ENCODE results near the gene PRKAR1B.
"Not testable (repeated sequence)": the region's sequence is repeated elsewhere in the genome, so short reads cannot be mapped to it uniquely, and the experiment has no call there.

PRKAR1B gene

GRCh38 chr7:668139-668931, 58.7 kb downstream of the PRKAR1B start:
- Histone ChIP-seq H3K36me3 (ENCODE audit: insufficient read depth, low read length) (no peaks in the 10 kb centered on the region), H3K9me3 (ENCODE audit: low read length) (no peaks in the 10 kb centered on the region)

GRCh38 chr7:666454-667292, 60.4 kb downstream of the PRKAR1B start:
- Histone ChIP-seq H3K4me3 (ENCODE audit: low read length) (no peak overlapping the region), H3K4me1 (ENCODE audit: insufficient read depth, low read length) (peaks cover 17% of the 10 kb centered on the region), H3K36me3 (ENCODE audit: insufficient read depth, low read length) (no peaks in the 10 kb centered on the region), H2AFZ (ENCODE audit: low read depth, low read length) (no peak overlapping the region), H3K27me3 (ENCODE audit: insufficient read depth, low read length) (no peaks in the 10 kb centered on the region), H3K9me3 (ENCODE audit: low read length) (no peaks in the 10 kb centered on the region)

More at GRCh38 chr7:668139-668931, 58.7 kb downstream of the PRKAR1B start:
- Histone ChIP-seq H3K4me3 (ENCODE audit: low read length) (no peak overlapping the region), H3K4me1 (ENCODE audit: insufficient read depth, low read length) (peaks cover 17% of the 10 kb centered on the region), H2AFZ (ENCODE audit: low read depth, low read length) (peak overlapping the region; percentile 39), H3K27me3 (ENCODE audit: insufficient read depth, low read length) (no peaks in the 10 kb centered on the region)

GRCh38 chr7:665736-666453, 61.2 kb downstream of the PRKAR1B start:
- peaks cover 17% of the 10 kb centered on the region for H3K4me1 ChIP-seq (ENCODE audit: insufficient read depth, low read length)
- no peak overlapping the region for H2AFZ ChIP-seq (ENCODE audit: low read depth, low read length)
- H3K27me3 ChIP-seq (ENCODE audit: insufficient read depth, low read length), result no peaks in the 10 kb centered on the region
- no peaks in the 10 kb centered on the region for H3K9me3 ChIP-seq (ENCODE audit: low read length)
- no peak overlapping the region for H3K4me3 ChIP-seq (ENCODE audit: low read length)
- no peaks in the 10 kb centered on the region for H3K36me3 ChIP-seq (ENCODE audit: insufficient read depth, low read length)

GRCh38 chr7:664997-665735, 61.9 kb downstream of the PRKAR1B start:
- H3K36me3 ChIP-seq (ENCODE audit: insufficient read depth, low read length), result no peaks in the 10 kb centered on the region
- H3K9me3 ChIP-seq (ENCODE audit: low read length), result no peaks in the 10 kb centered on the region
- no peak overlapping the region for H2AFZ ChIP-seq (ENCODE audit: low read depth, low read length)
- no peak overlapping the region for H3K4me3 ChIP-seq (ENCODE audit: low read length)
- H3K27me3 ChIP-seq (ENCODE audit: insufficient read depth, low read length), result no peaks in the 10 kb centered on the region
- H3K4me1 ChIP-seq (ENCODE audit: insufficient read depth, low read length), result peaks cover 17% of the 10 kb centered on the region

GRCh38 chr7:664402-664775, 62.7 kb downstream of the PRKAR1B start:
- Histone ChIP-seq H3K4me3 (ENCODE audit: low read length) (no peak overlapping the region), H2AFZ (ENCODE audit: low read depth, low read length) (no peak overlapping the region), H3K4me1 (ENCODE audit: insufficient read depth, low read length) (peaks cover 17% of the 10 kb centered on the region), H3K27me3 (ENCODE audit: insufficient read depth, low read length) (no peaks in the 10 kb centered on the region), H3K9me3 (ENCODE audit: low read length) (peaks cover under 1% of the 10 kb centered on the region), H3K36me3 (ENCODE audit: insufficient read depth, low read length) (no peaks in the 10 kb centered on the region)

- peaks cover 3% of the 10 kb centered on the region for H3K9me3 ChIP-seq (ENCODE audit: low read length)
- H3K4me3 ChIP-seq (ENCODE audit: low read length), result no peak overlapping the region
- H3K36me3 ChIP-seq (ENCODE audit: insufficient read depth, low read length), result no peaks in the 10 kb centered on the region
- no peak overlapping the region for H2AFZ ChIP-seq (ENCODE audit: low read depth, low read length)
- H3K4me1 ChIP-seq (ENCODE audit: insufficient read depth, low read length), result peaks cover 12% of the 10 kb centered on the region
- H3K27me3 ChIP-seq (ENCODE audit: insufficient read depth, low read length), result no peaks in the 10 kb centered on the region
Measured at GRCh38 chr7:662576-662975, 64.5 kb downstream of the PRKAR1B start.

GRCh38 chr7:659996-660395, 67.1 kb downstream of the PRKAR1B start:
- peaks cover 3% of the 10 kb centered on the region for H3K9me3 ChIP-seq (ENCODE audit: low read length)
- peaks cover 2% of the 10 kb centered on the region for H3K4me1 ChIP-seq (ENCODE audit: insufficient read depth, low read length)
- H2AFZ ChIP-seq (ENCODE audit: low read depth, low read length), result no peak overlapping the region
- no peaks in the 10 kb centered on the region for H3K36me3 ChIP-seq (ENCODE audit: insufficient read depth, low read length)
- H3K4me3 ChIP-seq (ENCODE audit: low read length), result no peak overlapping the region
- H3K27me3 ChIP-seq (ENCODE audit: insufficient read depth, low read length), result no peaks in the 10 kb centered on the region

GRCh38 chr7:659306-659847, 67.7 kb downstream of the PRKAR1B start:
- no peaks in the 10 kb centered on the region for H3K36me3 ChIP-seq (ENCODE audit: insufficient read depth, low read length)
- H2AFZ ChIP-seq (ENCODE audit: low read depth, low read length), result no peak overlapping the region
- no peak overlapping the region for H3K4me3 ChIP-seq (ENCODE audit: low read length)
- H3K4me1 ChIP-seq (ENCODE audit: insufficient read depth, low read length), result no peaks in the 10 kb centered on the region
- H3K27me3 ChIP-seq (ENCODE audit: insufficient read depth, low read length), result no peaks in the 10 kb centered on the region
- H3K9me3 ChIP-seq (ENCODE audit: low read length), result peaks cover 3% of the 10 kb centered on the region

GRCh38 chr7:657565-658119, 69.4 kb downstream of the PRKAR1B start:
- no peaks in the 10 kb centered on the region for H3K4me1 ChIP-seq (ENCODE audit: insufficient read depth, low read length)
- H2AFZ ChIP-seq (ENCODE audit: low read depth, low read length), result no peak overlapping the region
- no peaks in the 10 kb centered on the region for H3K27me3 ChIP-seq (ENCODE audit: insufficient read depth, low read length)
- no peaks in the 10 kb centered on the region for H3K36me3 ChIP-seq (ENCODE audit: insufficient read depth, low read length)
- H3K9me3 ChIP-seq (ENCODE audit: low read length), result peaks cover 11% of the 10 kb centered on the region
- H3K4me3 ChIP-seq (ENCODE audit: low read length), result no peak overlapping the region

- H3K4me3 ChIP-seq (ENCODE audit: low read length); H3K27me3 ChIP-seq (ENCODE audit: insufficient read depth, low read length); H2AFZ ChIP-seq (ENCODE audit: low read depth, low read length); H3K36me3 ChIP-seq (ENCODE audit: insufficient read depth, low read length); H3K4me1 ChIP-seq (ENCODE audit: insufficient read depth, low read length): not testable (repeated sequence)
- H3K9me3 ChIP-seq (ENCODE audit: low read length), result peaks cover 11% of the 10 kb centered on the region
Measured at GRCh38 chr7:657010-657409, 70.1 kb downstream of the PRKAR1B start.

GRCh38 chr7:655758-656157, 71.3 kb downstream of the PRKAR1B start:
- Histone ChIP-seq H2AFZ (ENCODE audit: low read depth, low read length) (no peak overlapping the region), H3K9me3 (ENCODE audit: low read length) (peaks cover 11% of the 10 kb centered on the region), H3K4me3 (ENCODE audit: low read length) (no peak overlapping the region), H3K36me3 (ENCODE audit: insufficient read depth, low read length) (no peaks in the 10 kb centered on the region), H3K27me3 (ENCODE audit: insufficient read depth, low read length) (no peaks in the 10 kb centered on the region), H3K4me1 (ENCODE audit: insufficient read depth, low read length) (no peaks in the 10 kb centered on the region)

Data from neuron (in vitro differentiated cells).